ENCODE measurements around the gene CFAP46. TPM values are rescaled to one million over a fixed set of nuclear protein-coding genes. Genes with fewer than 3 reads are reported as not detected.
"Not testable (repeated sequence)": the region's sequence is repeated elsewhere in the genome, so short reads cannot be mapped to it uniquely, and the experiment has no call there.

Gene CFAP46
- total and polyA plus RNA-seq, 2 donors, result 0.09 to 0.34 TPM

DNA sequence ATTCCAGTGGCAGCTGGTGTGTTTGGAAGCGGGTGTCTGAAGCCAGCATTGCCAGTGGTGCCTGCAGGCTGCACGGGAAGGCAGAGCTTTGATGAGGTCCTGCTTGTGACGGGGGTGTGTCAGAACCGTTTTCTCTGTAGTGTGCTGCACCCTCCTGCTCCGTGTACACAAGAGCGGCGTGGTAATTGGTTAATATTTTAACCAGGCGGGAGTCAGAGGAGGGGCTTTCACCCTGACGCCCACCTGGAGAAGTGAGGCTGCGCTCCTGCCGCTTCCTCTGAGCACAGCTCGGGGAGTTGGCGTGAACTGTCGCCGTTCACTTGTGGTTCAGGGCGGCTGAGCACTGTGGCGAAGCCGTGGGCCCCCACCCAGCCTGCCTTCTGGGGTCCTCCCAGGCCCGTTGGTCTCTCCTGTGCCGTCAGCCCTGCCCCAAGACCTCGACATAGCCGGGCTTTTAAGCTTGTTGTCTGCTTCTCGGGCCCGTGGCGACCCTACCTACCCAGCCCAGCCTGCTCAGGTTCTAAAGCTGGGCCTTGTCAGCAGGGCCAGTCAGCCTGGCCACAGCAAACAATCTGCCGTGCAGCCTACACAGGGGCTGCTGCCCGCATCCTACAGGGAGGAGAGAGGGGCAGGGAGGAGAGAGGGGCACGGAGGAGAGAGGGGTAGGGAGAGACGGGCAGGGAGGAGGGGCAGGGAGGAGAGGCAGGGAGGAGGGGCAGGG, 168.0 kb downstream of the CFAP46 start:
- H3K27ac ChIP-seq (ENCODE audit: low read depth in 1 of 2, low read length in 1 of 2), result no peak overlapping the region
- 94% methylated on average over 29 of the region's 29 CpGs for WGBS
- H3K9me3 ChIP-seq (ENCODE audit: control insufficient read depth in 2 of 2, insufficient read depth in 1 of 2, low read length in 1 of 2), result peaks cover 2 to 14% of the 10 kb centered on the region in 2 donors
- peaks cover 0 to 9% of the 10 kb centered on the region in 2 donors for H3K36me3 ChIP-seq (ENCODE audit: control insufficient read depth in 2 of 2, insufficient read depth in 2 of 2, low read length in 1 of 2)
- no peak overlapping the region for H3K4me3 ChIP-seq (ENCODE audit: low read length in 2 of 2)
- no peak for DNase-seq (ENCODE audit: low read depth in 6 of 9, low spot score in 9 of 9)
- H3K4me1 ChIP-seq (ENCODE audit: control insufficient read depth in 2 of 2, insufficient read depth in 2 of 2, low read length in 2 of 2), result peaks cover 0 to 2% of the 10 kb centered on the region in 2 donors
- H3K27me3 ChIP-seq (ENCODE audit: control insufficient read depth in 2 of 2, insufficient read depth in 1 of 2, low read length in 1 of 2), result no peaks in the 10 kb centered on the region

DNA sequence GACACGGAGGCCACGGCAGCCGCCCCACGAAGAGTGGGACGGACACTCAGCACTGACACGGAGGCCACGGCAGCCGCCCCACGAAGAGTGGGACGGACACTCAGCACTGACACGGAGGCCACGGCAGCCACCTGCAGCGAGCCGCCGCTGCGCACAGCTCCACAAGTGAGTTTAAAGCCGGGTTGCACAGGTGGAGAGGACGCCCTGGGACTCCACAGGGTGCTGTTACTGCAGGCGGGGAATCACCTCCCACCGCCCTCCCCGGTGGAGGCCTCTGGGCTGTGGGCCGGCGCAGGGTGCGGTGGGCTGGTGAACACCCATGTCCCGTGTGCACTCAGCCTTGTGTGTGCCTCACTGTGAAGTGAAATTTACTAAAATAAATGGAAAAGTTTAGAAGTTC, 169.6 kb downstream of the CFAP46 start:
- peaks cover 2 to 22% of the 10 kb centered on the region in 2 donors for H3K36me3 ChIP-seq (ENCODE audit: control insufficient read depth in 2 of 2, insufficient read depth in 2 of 2, low read length in 1 of 2)
- not testable (repeated sequence) for DNase-seq (ENCODE audit: low read depth in 6 of 9, low spot score in 9 of 9); H3K4me3 ChIP-seq (ENCODE audit: low read length in 2 of 2); H3K27me3 ChIP-seq (ENCODE audit: control insufficient read depth in 2 of 2, insufficient read depth in 1 of 2, low read length in 1 of 2); H3K4me1 ChIP-seq (ENCODE audit: control insufficient read depth in 2 of 2, insufficient read depth in 2 of 2, low read length in 2 of 2); H3K27ac ChIP-seq (ENCODE audit: low read depth in 1 of 2, low read length in 1 of 2)
- peaks cover 2 to 26% of the 10 kb centered on the region in 2 donors for H3K9me3 ChIP-seq (ENCODE audit: control insufficient read depth in 2 of 2, insufficient read depth in 1 of 2, low read length in 1 of 2)
- 98% methylated on average over 20 of the region's 25 CpGs for WGBS

DNA sequence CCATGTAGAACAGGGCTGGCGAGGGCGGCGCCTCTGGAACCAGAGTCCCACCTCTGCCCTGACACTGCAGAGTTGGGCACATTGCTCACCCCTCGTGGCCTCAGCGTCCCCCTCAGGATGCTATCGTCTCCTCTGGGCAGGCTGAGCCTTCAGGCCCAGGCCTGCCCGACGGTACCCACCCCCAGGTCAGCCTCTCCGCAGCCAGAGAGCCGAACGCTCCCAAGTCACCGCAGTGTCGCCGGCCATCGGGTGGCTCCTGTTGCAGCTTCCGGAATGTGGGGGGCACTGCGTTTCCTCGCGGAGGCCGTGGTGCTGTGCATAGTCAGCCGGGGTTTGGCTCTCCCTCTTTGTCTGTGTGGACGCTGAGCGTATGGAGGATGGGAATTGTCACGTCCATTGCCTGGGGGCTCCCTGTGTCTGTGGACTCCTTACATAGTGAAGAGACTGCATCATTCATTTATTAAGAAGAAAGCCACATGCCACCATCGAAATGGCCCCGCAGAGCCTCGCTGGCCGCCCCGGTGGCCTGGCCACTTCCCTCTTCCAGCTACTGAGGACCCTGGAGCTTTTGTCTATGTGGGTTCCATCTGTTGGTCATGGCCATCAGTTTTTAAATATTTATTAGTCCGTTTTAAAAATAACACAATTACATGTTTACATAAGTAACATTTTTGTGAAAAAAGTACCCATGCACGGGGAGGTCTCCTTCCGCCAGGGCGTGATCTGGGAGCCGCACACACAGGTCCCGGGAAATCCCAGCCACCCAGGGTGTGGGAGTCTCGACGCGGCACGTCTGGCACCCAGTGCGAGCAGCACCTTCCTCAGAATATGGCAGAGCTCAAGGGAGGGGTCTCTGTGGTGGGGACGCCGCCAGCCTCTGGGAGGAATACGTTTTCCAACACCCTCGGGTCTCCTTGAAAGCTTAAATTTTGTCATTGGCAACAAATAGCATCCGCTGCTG, 172.0 kb downstream of the CFAP46 start:
- Histone ChIP-seq H3K4me3 (ENCODE audit: low read length in 2 of 2) (no peak overlapping the region), H3K27ac (ENCODE audit: low read depth in 1 of 2, low read length in 1 of 2) (no peak overlapping the region), H3K27me3 (ENCODE audit: control insufficient read depth in 2 of 2, insufficient read depth in 1 of 2, low read length in 1 of 2) (no peaks in the 10 kb centered on the region), H3K36me3 (ENCODE audit: control insufficient read depth in 2 of 2, insufficient read depth in 2 of 2, low read length in 1 of 2) (peaks cover 2 to 24% of the 10 kb centered on the region in 2 donors), H3K4me1 (ENCODE audit: control insufficient read depth in 2 of 2, insufficient read depth in 2 of 2, low read length in 2 of 2) (no peaks in the 10 kb centered on the region), H3K9me3 (ENCODE audit: control insufficient read depth in 2 of 2, insufficient read depth in 1 of 2, low read length in 1 of 2) (peaks cover 2 to 31% of the 10 kb centered on the region in 2 donors)
- no peak for DNase-seq (ENCODE audit: low read depth in 6 of 9, low spot score in 9 of 9)
- 98% methylated on average over 45 of the region's 45 CpGs for WGBS

DNA sequence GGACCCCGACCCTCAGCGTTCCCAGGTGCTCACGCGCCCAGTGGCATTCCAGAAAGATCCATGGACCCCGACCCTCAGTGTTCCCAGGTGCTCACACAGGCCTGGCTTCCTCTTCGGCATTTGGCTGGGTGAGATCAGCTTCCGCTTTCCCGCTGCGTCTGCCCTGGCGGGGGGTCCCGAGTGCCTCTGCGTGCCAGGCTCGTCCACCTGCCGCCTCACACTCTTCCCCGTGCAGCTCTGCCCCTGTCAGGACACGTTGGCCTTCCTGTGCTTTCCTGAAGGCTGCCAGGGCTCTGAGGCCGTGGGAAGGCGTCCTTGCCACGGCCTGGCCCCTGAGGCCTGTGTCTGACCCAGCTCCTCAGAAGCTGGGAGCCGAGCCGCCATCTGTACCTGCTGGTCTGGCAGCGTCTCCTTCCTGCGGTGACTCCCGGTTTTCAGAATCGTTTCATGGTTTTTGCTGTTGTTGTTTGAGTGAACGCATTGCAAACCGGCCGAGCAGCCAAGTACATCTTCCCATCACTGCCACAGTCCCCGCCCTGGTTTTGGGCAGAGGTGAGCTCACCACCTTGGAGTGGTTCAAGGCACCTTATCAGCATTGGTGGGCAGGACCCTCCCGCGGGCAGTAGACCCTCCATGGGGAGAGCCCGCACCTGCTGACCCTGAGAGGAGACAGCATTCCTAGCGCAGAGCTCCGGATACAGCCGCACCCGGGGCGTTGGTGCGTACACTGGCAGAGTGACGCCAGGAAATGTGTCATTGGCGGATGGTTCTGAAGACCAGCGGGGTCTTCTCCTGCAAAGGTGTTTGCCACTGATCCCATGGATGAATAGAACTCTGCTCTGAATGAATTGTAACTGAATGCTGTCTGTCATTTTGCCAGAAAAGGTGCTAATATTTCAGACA, 173.8 kb downstream of the CFAP46 start:
- H3K9me3 ChIP-seq (ENCODE audit: control insufficient read depth in 2 of 2, insufficient read depth in 1 of 2, low read length in 1 of 2), result peaks cover 2 to 31% of the 10 kb centered on the region in 2 donors

DNA sequence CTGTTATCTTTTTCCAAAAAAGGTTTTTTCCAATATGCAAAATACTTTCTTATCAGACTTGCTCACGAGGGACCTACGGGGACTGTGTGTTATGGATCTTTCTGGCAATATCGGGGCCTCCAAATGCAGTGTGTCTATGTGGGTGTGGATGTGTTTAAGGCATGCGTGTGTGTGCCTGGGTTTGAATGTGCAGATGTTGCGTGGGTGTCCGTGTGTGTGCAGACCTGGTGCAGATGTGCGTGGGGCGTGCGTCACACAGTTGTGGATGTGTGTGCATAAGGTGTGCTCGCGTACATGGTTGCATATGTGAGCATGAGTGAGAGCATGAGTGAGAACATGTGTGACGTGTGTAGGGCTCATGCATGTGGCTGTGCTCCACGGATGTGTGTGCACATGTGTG, 176.1 kb downstream of the CFAP46 start:
- H3K27me3 ChIP-seq (ENCODE audit: control insufficient read depth in 2 of 2, insufficient read depth in 1 of 2, low read length in 1 of 2), result no peaks in the 10 kb centered on the region
- no peak overlapping the region for H3K27ac ChIP-seq (ENCODE audit: low read depth in 1 of 2, low read length in 1 of 2)
- peaks cover 2 to 23% of the 10 kb centered on the region in 2 donors for H3K36me3 ChIP-seq (ENCODE audit: control insufficient read depth in 2 of 2, insufficient read depth in 2 of 2, low read length in 1 of 2)
- WGBS, result 98% methylated on average over 13 of the region's 13 CpGs
- no peak for DNase-seq (ENCODE audit: low read depth in 6 of 9, low spot score in 9 of 9)
- H3K9me3 ChIP-seq (ENCODE audit: control insufficient read depth in 2 of 2, insufficient read depth in 1 of 2, low read length in 1 of 2), result peaks cover 2 to 29% of the 10 kb centered on the region in 2 donors
- no peak overlapping the region for H3K4me3 ChIP-seq (ENCODE audit: low read length in 2 of 2)
- no peaks in the 10 kb centered on the region for H3K4me1 ChIP-seq (ENCODE audit: control insufficient read depth in 2 of 2, insufficient read depth in 2 of 2, low read length in 2 of 2)

More for the DNA sequence above, 173.8 kb downstream of the CFAP46 start:
- no peaks in the 10 kb centered on the region for H3K27me3 ChIP-seq (ENCODE audit: control insufficient read depth in 2 of 2, insufficient read depth in 1 of 2, low read length in 1 of 2)
- no peak overlapping the region for H3K27ac ChIP-seq (ENCODE audit: low read depth in 1 of 2, low read length in 1 of 2)
- peaks cover 2 to 24% of the 10 kb centered on the region in 2 donors for H3K36me3 ChIP-seq (ENCODE audit: control insufficient read depth in 2 of 2, insufficient read depth in 2 of 2, low read length in 1 of 2)
- no peaks in the 10 kb centered on the region for H3K4me1 ChIP-seq (ENCODE audit: control insufficient read depth in 2 of 2, insufficient read depth in 2 of 2, low read length in 2 of 2)
- no peak overlapping the region for H3K4me3 ChIP-seq (ENCODE audit: low read length in 2 of 2)
- 97% methylated on average over 41 of the region's 41 CpGs for WGBS
- no peak for DNase-seq (ENCODE audit: low read depth in 6 of 9, low spot score in 9 of 9)

DNA sequence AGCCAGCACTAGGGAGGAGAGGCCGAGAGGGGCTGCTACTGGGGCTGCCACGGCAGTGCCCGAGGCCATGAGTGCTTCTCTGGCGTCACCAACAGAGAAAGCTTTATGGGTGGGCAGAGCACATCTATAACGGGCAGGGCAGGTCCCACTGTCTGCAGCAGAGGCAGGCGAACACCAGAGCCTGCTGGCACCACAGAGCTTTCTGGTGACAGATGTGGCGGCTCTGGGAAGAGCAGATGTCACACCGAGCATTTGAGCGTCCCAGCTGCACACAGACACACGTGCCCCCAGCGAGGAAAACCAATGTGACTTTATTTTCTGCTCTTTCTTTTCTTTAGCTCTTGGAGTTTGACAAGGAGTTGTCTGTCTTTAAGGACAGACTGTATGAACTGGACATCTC, 176.9 kb downstream of the CFAP46 start:
- Histone ChIP-seq H3K36me3 (ENCODE audit: control insufficient read depth in 2 of 2, insufficient read depth in 2 of 2, low read length in 1 of 2) (peaks cover 2 to 18% of the 10 kb centered on the region in 2 donors), H3K27me3 (ENCODE audit: control insufficient read depth in 2 of 2, insufficient read depth in 1 of 2, low read length in 1 of 2) (no peaks in the 10 kb centered on the region), H3K4me3 (ENCODE audit: low read length in 2 of 2) (no peak overlapping the region), H3K27ac (ENCODE audit: low read depth in 1 of 2, low read length in 1 of 2) (no peak overlapping the region), H3K4me1 (ENCODE audit: control insufficient read depth in 2 of 2, insufficient read depth in 2 of 2, low read length in 2 of 2) (no peaks in the 10 kb centered on the region), H3K9me3 (ENCODE audit: control insufficient read depth in 2 of 2, insufficient read depth in 1 of 2, low read length in 1 of 2) (peaks cover 1 to 20% of the 10 kb centered on the region in 2 donors)
- 93% methylated on average over 11 of the region's 11 CpGs for WGBS
- no peak for DNase-seq (ENCODE audit: low read depth in 6 of 9, low spot score in 9 of 9)

DNA sequence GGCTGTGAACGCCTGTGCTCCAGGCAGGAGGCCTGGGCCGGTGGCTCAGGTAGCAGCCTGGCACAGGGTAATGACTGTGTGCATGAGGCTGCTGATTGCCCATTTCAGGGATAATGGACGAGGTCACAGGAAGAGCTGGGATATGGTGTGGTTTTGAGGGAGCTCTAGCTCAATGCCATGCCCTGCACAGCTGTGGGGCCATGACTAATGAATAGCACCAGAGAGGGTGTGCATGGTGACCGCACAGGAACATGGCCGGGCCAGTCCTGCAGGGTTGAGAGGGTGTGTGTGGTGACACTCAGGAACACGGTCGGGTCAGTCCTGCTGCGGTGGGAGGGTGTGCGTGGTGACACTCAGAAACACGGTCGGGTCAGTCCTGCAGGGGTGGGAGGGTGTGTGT, 178.3 kb downstream of the CFAP46 start:
- Histone ChIP-seq H3K27ac (ENCODE audit: low read depth in 1 of 2, low read length in 1 of 2) (no peak overlapping the region), H3K9me3 (ENCODE audit: control insufficient read depth in 2 of 2, insufficient read depth in 1 of 2, low read length in 1 of 2) (peaks cover 0 to 17% of the 10 kb centered on the region in 2 donors), H3K4me1 (ENCODE audit: control insufficient read depth in 2 of 2, insufficient read depth in 2 of 2, low read length in 2 of 2) (no peaks in the 10 kb centered on the region), H3K27me3 (ENCODE audit: control insufficient read depth in 2 of 2, insufficient read depth in 1 of 2, low read length in 1 of 2) (no peaks in the 10 kb centered on the region), H3K4me3 (ENCODE audit: low read length in 2 of 2) (no peak overlapping the region), H3K36me3 (ENCODE audit: control insufficient read depth in 2 of 2, insufficient read depth in 2 of 2, low read length in 1 of 2) (peaks cover 0 to 16% of the 10 kb centered on the region in 2 donors)
- WGBS, result 96% methylated on average over 11 of the region's 11 CpGs
- DNase-seq (ENCODE audit: low read depth in 6 of 9, low spot score in 9 of 9), result no peak

DNA sequence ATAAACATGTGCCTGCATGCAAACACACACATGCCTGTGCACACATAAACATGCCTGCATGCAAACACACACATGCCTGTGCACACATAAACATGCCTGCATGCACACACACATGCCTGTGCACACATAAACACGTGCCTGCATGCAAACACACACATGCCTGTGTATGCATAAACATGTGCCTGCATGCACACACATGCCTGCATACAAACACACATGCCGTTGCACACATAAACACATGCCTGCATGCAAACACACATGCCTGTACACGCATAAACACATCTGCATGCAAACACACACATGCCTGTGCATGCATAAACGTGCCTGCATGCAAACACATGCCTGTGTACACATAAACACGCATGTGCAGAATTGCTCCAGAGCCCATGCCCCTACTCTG, 178.8 kb downstream of the CFAP46 start:
- no peak overlapping the region for H3K27ac ChIP-seq (ENCODE audit: low read depth in 1 of 2, low read length in 1 of 2)
- H3K36me3 ChIP-seq (ENCODE audit: control insufficient read depth in 2 of 2, insufficient read depth in 2 of 2, low read length in 1 of 2), result peaks cover 0 to 12% of the 10 kb centered on the region in 2 donors
- H3K4me3 ChIP-seq (ENCODE audit: low read length in 2 of 2), result no peak overlapping the region
- no peaks in the 10 kb centered on the region for H3K27me3 ChIP-seq (ENCODE audit: control insufficient read depth in 2 of 2, insufficient read depth in 1 of 2, low read length in 1 of 2)
- no peaks in the 10 kb centered on the region for H3K4me1 ChIP-seq (ENCODE audit: control insufficient read depth in 2 of 2, insufficient read depth in 2 of 2, low read length in 2 of 2)
- H3K9me3 ChIP-seq (ENCODE audit: control insufficient read depth in 2 of 2, insufficient read depth in 1 of 2, low read length in 1 of 2), result peaks cover 0 to 12% of the 10 kb centered on the region in 2 donors
- no peak for DNase-seq (ENCODE audit: low read depth in 6 of 9, low spot score in 9 of 9)
- 98% methylated on average over 5 of the region's 5 CpGs for WGBS
